ENCODE measurements around the gene FGD6.

FGD6 gene

GRCh38 chr12:95074766-95075165 is 142.5 kb downstream of the FGD6 start:
- DNase-seq = no peak

GRCh38 chr12:95073698-95074520 is 143.4 kb downstream of the FGD6 start:
- DNase-seq = no peak

GRCh38 chr12:95072900-95073697 is 144.2 kb downstream of the FGD6 start, which contains the start of gene NR2C1:
TSS of gene NR2C1 (minus strand) at chr12:95073618. CDS start at chr12:95067384, 6,234 bp downstream.
- DNase-seq = peak; percentile 95

GRCh38 chr12:95070378-95070777 is 146.9 kb downstream of the FGD6 start:
- no peak for DNase-seq

GRCh38 chr12:95066091-95066855 is 151.0 kb downstream of the FGD6 start:
- DNase-seq = no peak

GRCh38 chr12:95060951-95061350 is 156.3 kb downstream of the FGD6 start:
- DNase-seq = no peak

GRCh38 chr12:95059984-95060383 is 157.3 kb downstream of the FGD6 start:
- DNase-seq = no peak

GRCh38 chr12:95057424-95057823 is 159.8 kb downstream of the FGD6 start:
- DNase-seq = no peak

GRCh38 chr12:95055057-95055456 is 162.2 kb downstream of the FGD6 start:
- no peak for DNase-seq

- no peak for DNase-seq
Observed at GRCh38 chr12:95054206-95054605, 163.1 kb downstream of the FGD6 start.

- DNase-seq = no peak
Observed at GRCh38 chr12:95051241-95051640, 166.0 kb downstream of the FGD6 start.

GRCh38 chr12:95037906-95038305 is 179.4 kb downstream of the FGD6 start:
- no peak for DNase-seq

GRCh38 chr12:95034750-95035149 is 182.5 kb downstream of the FGD6 start:
- DNase-seq = no peak
